ENCODE measurements around the gene PIGV. TPM values are rescaled to one million over a fixed set of nuclear protein-coding genes. Genes with fewer than 3 reads are reported as not detected.
"Not testable (repeated sequence)": the region's sequence is repeated elsewhere in the genome, so short reads cannot be mapped to it uniquely, and the experiment has no call there.

The PIGV gene
- total RNA-seq, 1 experiment from 2014 or later: 13.2 TPM

DNA sequence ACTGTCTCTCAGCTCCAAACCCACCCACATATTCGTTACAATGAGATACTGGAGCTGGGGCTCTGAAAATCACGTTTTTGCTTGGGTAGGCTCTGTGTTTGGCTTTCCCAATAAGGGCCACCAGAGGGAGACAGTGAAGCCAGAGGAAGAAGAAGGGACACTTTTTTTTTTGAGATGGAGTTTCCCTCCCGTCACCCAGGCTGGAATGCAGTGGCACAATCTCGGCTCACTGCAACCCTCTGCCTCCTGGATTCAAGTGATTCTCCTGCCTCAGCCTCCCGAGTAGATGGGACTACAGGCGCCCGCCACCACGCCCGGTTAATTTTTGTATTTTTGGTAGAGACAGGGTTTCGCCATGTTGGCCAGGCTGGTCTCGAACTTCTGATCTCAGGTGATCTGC is 22.4 kb downstream of the PIGV start:
- H3K9me2 ChIP-seq (ENCODE audit: insufficient read depth); H3K36me3 ChIP-seq (ENCODE audit: control insufficient read depth in 1 of 2, insufficient read depth in 2 of 2, low read length in 2 of 2); H3K4me2 ChIP-seq (ENCODE audit: low read length); H3K79me2 ChIP-seq (ENCODE audit: insufficient read depth, low read length); H3K9me3 ChIP-seq (ENCODE audit: control insufficient read depth in 1 of 2, insufficient read depth in 1 of 2, low read depth in 1 of 2, low read length in 2 of 2); BruUV-seq (replicated peaks); H3K4me3 ChIP-seq (replicated peaks in 1 of 2; ENCODE audit: low read depth in 1 of 2, low read length in 2 of 2); H3K27me3 ChIP-seq (ENCODE audit: insufficient read depth, low read length); H3K27ac ChIP-seq (ENCODE audit: low read depth, low read length); H4K20me1 ChIP-seq (ENCODE audit: insufficient read depth); H3K9ac ChIP-seq (ENCODE audit: low read length); H2AFZ ChIP-seq (ENCODE audit: low read depth, low read length, poor library complexity, severe bottlenecking): not testable (repeated sequence)
- intact Hi-C loops (cut with micrococcal nuclease): loop anchor here (1.0 kb wide), 1 partner anchor 68 kb away; no protein-coding TSS in a partner anchor
- ChIA-PET POLR2A (interaction anchor here (1.1 to 2.3 kb wide), 3 partner anchors 53 to 208 kb away, joined by 3 to 6 read pairs (median 4); no protein-coding TSS in a partner anchor), RAD21 (ENCODE audit: low non-redundant PET in 1 of 2, low total read pairs in 2 of 2, uncharacterized antibody in 2 of 2, unreplicated experiment in 2 of 2) (interaction anchor here (0.6 to 1.0 kb wide), 2 partner anchors 39 to 91 kb away, joined by 3 read pairs; no protein-coding TSS in a partner anchor), CTCF (interaction anchor here (0.6 to 3.1 kb wide), 17 partner anchors 10 to 206 kb away, joined by 3 to 17 read pairs (median 4); partner anchors contain the start of gene ZDHHC18)
- TF ChIP-seq, protein P1, sequence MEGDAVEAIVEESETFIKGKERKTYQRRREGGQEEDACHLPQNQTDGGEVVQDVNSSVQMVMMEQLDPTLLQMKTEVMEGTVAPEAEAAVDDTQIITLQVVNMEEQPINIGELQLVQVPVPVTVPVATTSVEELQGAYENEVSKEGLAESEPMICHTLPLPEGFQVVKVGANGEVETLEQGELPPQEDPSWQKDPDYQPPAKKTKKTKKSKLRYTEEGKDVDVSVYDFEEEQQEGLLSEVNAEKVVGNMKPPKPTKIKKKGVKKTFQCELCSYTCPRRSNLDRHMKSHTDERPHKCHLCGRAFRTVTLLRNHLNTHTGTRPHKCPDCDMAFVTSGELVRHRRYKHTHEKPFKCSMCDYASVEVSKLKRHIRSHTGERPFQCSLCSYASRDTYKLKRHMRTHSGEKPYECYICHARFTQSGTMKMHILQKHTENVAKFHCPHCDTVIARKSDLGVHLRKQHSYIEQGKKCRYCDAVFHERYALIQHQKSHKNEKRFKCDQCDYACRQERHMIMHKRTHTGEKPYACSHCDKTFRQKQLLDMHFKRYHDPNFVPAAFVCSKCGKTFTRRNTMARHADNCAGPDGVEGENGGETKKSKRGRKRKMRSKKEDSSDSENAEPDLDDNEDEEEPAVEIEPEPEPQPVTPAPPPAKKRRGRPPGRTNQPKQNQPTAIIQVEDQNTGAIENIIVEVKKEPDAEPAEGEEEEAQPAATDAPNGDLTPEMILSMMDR (IDR thresholded peaks at IDR 0.05 in 2 of 3, conservative IDR thresholded peaks at IDR 0.05 in 1 of 3; ENCODE audit: borderline replicate concordance in 1 of 3, insufficient read depth in 1 of 3, low read depth in 2 of 3, low read length in 2 of 3): peak; percentile 66 to 84 (median 73); a peak in 5 of 6 replicates
- TF ChIP-seq YY1 (IDR thresholded peaks at IDR 0.05; ENCODE audit: extremely low read depth, insufficient replicate concordance, low read depth, low read length) (peak; percentile 28), CBX3 (IDR thresholded peaks at IDR 0.05; ENCODE audit: low read depth) (peak; percentile 53; the same call in 1 of the 2 replicates), RAD21 (IDR thresholded peaks at IDR 0.05; ENCODE audit: low read depth) (peak; percentile 72)
- TF ChIP-seq, protein P2, sequence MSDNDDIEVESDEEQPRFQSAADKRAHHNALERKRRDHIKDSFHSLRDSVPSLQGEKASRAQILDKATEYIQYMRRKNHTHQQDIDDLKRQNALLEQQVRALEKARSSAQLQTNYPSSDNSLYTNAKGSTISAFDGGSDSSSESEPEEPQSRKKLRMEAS (IDR thresholded peaks at IDR 0.05): 0 out of 2 replicates have a peak, but pooled peaks have one; percentile 15
- H3K4me1 ChIP-seq (ENCODE audit: control insufficient read depth in 1 of 2, insufficient read depth in 2 of 2, low read length in 2 of 2): peaks cover 0 to 14% of the 10 kb centered on the region in 2 experiments; a peak in 1 of 4 replicates
- DNase-seq (ENCODE audit: low read depth, low spot score) (peak; percentile 68), ATAC-seq (peak; percentile 90)

All from HCT116 (cell line).